PFSK-1 (cell line): ENCODE data around the gene C1RL.

Experiments used
- POLR2AphosphoS5 ChIP-seq: IDR thresholded peaks from 2 replicates; pipeline ENCODE4 v1.6.1; 2012; ENCODE audit warnings: low read depth, mild to moderate bottlenecking, control low read depth, low read length, moderate library complexity
- TAF1 ChIP-seq: IDR thresholded peaks from 2 replicates; pipeline ENCODE4 v1.6.1; 2012; ENCODE audit warnings: low read length, control low read depth, borderline replicate concordance; ENCODE audit not compliant: insufficient read depth
- TF ChIP-seq, protein P1 (sequence below), 2 experiments: IDR thresholded peaks; 2 replicates each; pipeline versions ENCODE4 v1.6.1 to v1.8.0; 2011 to 2012; ENCODE audit warnings: low read depth in 2 of 2, low read length in 2 of 2, control low read depth in 1 of 2, inconsistent platforms in 1 of 2, mild to moderate bottlenecking in 1 of 2, moderate library complexity in 1 of 2; ENCODE audit not compliant: insufficient read depth in 1 of 2

DNA sequence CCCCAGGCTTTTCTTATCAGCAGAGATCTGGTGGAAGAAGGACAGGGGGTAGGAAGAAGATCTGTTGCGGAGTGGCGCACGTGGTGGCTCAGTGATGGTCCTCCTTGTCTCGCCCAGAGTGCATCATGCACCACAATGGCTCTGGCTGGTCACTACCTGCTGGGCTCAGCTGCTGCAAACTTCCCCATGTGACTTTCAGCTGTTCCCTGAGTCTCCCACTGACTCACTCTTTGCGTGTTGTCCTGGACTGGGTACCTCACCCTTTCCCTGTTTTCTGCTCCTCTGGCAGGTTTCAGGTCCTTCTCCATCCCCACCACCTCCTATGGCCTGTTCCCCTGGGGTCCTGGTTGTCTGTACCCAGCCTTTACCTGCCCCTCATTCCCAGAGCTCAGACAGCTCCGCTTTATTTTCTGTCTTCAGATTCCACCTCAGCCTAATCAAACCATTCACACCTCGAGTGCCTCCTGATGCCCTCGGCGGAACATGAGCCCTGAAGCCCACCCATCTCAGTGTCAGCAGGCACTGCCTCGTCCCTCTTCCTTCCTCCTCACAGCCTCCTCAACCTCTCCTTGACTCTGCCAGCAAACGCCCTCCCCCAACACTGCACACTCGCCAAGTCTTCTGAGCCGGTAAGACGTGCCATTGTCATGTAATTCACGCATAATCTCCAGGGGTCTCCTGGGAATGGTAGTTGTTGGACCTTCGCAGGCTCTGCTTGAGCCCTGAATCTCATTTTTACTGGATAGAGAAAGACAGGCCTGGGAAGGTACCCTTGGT is 18.6 kb downstream of the C1RL start:
- TF ChIP-seq TAF1 = no peak
- TF ChIP-seq POLR2AphosphoS5 = no peak
- TF ChIP-seq, protein P1, sequence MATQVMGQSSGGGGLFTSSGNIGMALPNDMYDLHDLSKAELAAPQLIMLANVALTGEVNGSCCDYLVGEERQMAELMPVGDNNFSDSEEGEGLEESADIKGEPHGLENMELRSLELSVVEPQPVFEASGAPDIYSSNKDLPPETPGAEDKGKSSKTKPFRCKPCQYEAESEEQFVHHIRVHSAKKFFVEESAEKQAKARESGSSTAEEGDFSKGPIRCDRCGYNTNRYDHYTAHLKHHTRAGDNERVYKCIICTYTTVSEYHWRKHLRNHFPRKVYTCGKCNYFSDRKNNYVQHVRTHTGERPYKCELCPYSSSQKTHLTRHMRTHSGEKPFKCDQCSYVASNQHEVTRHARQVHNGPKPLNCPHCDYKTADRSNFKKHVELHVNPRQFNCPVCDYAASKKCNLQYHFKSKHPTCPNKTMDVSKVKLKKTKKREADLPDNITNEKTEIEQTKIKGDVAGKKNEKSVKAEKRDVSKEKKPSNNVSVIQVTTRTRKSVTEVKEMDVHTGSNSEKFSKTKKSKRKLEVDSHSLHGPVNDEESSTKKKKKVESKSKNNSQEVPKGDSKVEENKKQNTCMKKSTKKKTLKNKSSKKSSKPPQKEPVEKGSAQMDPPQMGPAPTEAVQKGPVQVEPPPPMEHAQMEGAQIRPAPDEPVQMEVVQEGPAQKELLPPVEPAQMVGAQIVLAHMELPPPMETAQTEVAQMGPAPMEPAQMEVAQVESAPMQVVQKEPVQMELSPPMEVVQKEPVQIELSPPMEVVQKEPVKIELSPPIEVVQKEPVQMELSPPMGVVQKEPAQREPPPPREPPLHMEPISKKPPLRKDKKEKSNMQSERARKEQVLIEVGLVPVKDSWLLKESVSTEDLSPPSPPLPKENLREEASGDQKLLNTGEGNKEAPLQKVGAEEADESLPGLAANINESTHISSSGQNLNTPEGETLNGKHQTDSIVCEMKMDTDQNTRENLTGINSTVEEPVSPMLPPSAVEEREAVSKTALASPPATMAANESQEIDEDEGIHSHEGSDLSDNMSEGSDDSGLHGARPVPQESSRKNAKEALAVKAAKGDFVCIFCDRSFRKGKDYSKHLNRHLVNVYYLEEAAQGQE (IDR thresholded peaks at IDR 0.05; ENCODE audit: insufficient read depth in 1 of 2, low read depth in 2 of 2, low read length in 2 of 2) = no peak
